H1 (cell line): ENCODE data around the gene STXBP6. TPM values are rescaled to one million over a fixed set of nuclear protein-coding genes. Genes with fewer than 3 reads are reported as not detected.

Experiments used
- EZH2 ChIP-seq: fragments of 200-600 bp; sonication (generic); IDR thresholded peaks from 2 replicates; pipeline ENCODE4 v1.7.1; 2012; ENCODE audit warnings: low read depth, mild to moderate bottlenecking, moderate library complexity, low read length, inconsistent platforms; ENCODE audit not compliant: severe bottlenecking
- polyA plus RNA-seq, 7 experiments: library from polyadenylated mRNA; depleted of rRNA in 3 of 7; stranded (reverse) in 5 of 7; unstranded in 2 of 7; fragments of >200 nt in 5 of 7; fragments of 200-250 nt in 2 of 7; gene quantifications; 1 replicate in 5 of 7; 2 replicates in 1 of 7; 4 replicates in 1 of 7; pipeline versions ENCODE4 v1.2.1 to v1.2.3, GENCODE V29; 2011 to 2013; ENCODE audit warnings: missing spikeins in 2 of 7, mixed read lengths in 2 of 7
- total RNA-seq: library from RNA; stranded (reverse); fragmentation: NEBNext Ultra II Directional; extraction: Animal tissue kit (Norgen Biotek cat#: 25700); gene quantifications from 2 replicates; pipeline ENCODE4 v1.2.1, GENCODE V29; 2021

Gene STXBP6
- total and polyA plus RNA-seq, 2 of the 8 experiments (the other 6 are each of a cell fraction or from before 2014, with no cell fraction given): 9.4 to 18.1 TPM

DNA sequence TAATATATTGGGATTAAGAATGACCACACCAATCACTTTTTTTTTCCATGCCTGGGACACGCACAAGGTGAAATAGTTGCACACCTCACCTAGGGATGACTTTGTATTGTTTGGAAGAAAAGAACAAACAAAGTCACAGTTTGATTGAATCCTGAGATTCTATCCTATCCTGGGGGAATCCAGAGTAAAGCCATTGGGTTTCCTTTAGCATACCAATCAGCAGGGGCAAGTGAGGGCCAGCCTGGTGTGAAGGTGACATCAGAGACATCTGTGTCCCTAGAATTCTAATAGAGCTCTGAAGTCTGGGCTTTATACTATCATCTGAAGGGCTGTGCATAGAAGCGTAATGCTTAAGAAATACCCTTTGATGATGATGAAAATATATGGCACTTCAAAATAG lies 199.9 kb downstream of the STXBP6 start (continued):
- no peak for TF ChIP-seq EZH2
